Measurements from ENCODE around the gene OXNAD1.

Gene OXNAD1

DNA sequence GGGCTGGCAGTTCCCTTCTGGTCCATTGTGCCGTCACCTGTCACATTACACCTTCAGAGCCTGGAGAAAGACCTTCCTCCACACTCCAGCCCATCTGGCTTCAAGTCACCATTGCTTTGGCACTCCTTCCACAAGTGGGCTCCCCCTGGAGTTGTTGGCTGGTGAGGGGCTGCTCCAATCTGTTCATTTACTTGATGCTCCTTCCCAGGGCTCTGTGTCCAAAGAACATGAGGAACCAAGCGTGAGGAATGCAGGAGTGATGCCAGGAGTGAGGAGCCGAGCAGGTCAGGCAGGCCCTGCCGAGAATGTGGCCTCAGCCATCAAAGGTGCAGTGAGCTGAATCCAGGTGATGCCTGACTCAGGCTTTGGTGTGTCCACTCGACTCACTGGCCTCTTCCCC is 57.2 kb downstream of the OXNAD1 start:
- H3K27me3 ChIP-seq (ENCODE audit: control insufficient read depth, insufficient read depth, low read length) = no peaks in the 10 kb centered on the region
- H3K27ac ChIP-seq (ENCODE audit: low read length) = no peak overlapping the region
- no peaks in the 10 kb centered on the region for H3K4me1 ChIP-seq (ENCODE audit: control insufficient read depth, low read depth, low read length)
- H3K9me3 ChIP-seq (ENCODE audit: control insufficient read depth, low read depth, low read length) = no peaks in the 10 kb centered on the region
- H3K36me3 ChIP-seq (ENCODE audit: control insufficient read depth, low read depth, low read length) = peaks cover 11% of the 10 kb centered on the region
- no peak overlapping the region for H3K4me3 ChIP-seq (ENCODE audit: low read length)
- no peak overlapping the region for H3K9ac ChIP-seq (ENCODE audit: low read length)

- no peak overlapping the region for H3K4me3 ChIP-seq (ENCODE audit: low read length)
- no peaks in the 10 kb centered on the region for H3K9me3 ChIP-seq (ENCODE audit: control insufficient read depth, low read depth, low read length)
- H3K27me3 ChIP-seq (ENCODE audit: control insufficient read depth, insufficient read depth, low read length) = no peaks in the 10 kb centered on the region
- no peak overlapping the region for H3K9ac ChIP-seq (ENCODE audit: low read length)
- peaks cover 11% of the 10 kb centered on the region for H3K36me3 ChIP-seq (ENCODE audit: control insufficient read depth, low read depth, low read length)
- H3K4me1 ChIP-seq (ENCODE audit: control insufficient read depth, low read depth, low read length) = no peaks in the 10 kb centered on the region
- H3K27ac ChIP-seq (ENCODE audit: low read length) = no peak overlapping the region
Observed at GRCh38 chr3:16323737-16324136, 58.7 kb downstream of the OXNAD1 start.

DNA sequence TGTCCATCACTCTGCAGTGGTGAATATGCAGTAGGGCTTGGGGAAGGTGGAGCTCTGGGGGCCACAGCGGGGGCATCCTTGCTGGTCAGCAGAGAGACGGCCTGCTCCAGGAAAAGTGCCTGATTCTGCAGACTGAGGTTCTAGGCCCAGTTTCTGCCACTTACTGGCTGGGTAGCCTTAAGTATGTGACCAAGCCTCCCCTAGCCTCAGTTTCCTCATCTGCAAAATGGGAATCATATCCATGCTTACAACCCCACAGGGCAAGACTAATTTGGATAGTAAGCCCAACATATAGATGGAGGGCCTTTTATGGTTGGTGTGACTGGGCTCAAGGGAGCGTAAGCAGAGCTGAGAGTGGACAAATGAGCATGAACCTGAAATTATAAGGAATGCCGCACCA is 60.8 kb downstream of the OXNAD1 start:
- no peaks in the 10 kb centered on the region for H3K27me3 ChIP-seq (ENCODE audit: control insufficient read depth, insufficient read depth, low read length)
- no peaks in the 10 kb centered on the region for H3K9me3 ChIP-seq (ENCODE audit: control insufficient read depth, low read depth, low read length)
- no peak overlapping the region for H3K9ac ChIP-seq (ENCODE audit: low read length)
- H3K4me3 ChIP-seq (ENCODE audit: low read length) = no peak overlapping the region
- peaks cover 7% of the 10 kb centered on the region for H3K4me1 ChIP-seq (ENCODE audit: control insufficient read depth, low read depth, low read length)
- H3K36me3 ChIP-seq (ENCODE audit: control insufficient read depth, low read depth, low read length) = no peaks in the 10 kb centered on the region
- no peak overlapping the region for H3K27ac ChIP-seq (ENCODE audit: low read length)

- no peaks in the 10 kb centered on the region for H3K36me3 ChIP-seq (ENCODE audit: control insufficient read depth, low read depth, low read length)
- no peak overlapping the region for H3K9ac ChIP-seq (ENCODE audit: low read length)
- H3K27ac ChIP-seq (ENCODE audit: low read length) = no peak overlapping the region
- H3K4me1 ChIP-seq (ENCODE audit: control insufficient read depth, low read depth, low read length) = peaks cover 7% of the 10 kb centered on the region
- H3K27me3 ChIP-seq (ENCODE audit: control insufficient read depth, insufficient read depth, low read length) = no peaks in the 10 kb centered on the region
- peaks cover 7% of the 10 kb centered on the region for H3K9me3 ChIP-seq (ENCODE audit: control insufficient read depth, low read depth, low read length)
- no peak overlapping the region for H3K4me3 ChIP-seq (ENCODE audit: low read length)
Observed at GRCh38 chr3:16326724-16327349, 61.8 kb downstream of the OXNAD1 start.

- Histone ChIP-seq H3K4me1 (ENCODE audit: control insufficient read depth, low read depth, low read length) (peaks cover 7% of the 10 kb centered on the region), H3K9me3 (ENCODE audit: control insufficient read depth, low read depth, low read length) (peaks cover 8% of the 10 kb centered on the region), H3K4me3 (ENCODE audit: low read length) (no peak overlapping the region), H3K27me3 (ENCODE audit: control insufficient read depth, insufficient read depth, low read length) (no peaks in the 10 kb centered on the region), H3K9ac (ENCODE audit: low read length) (no peak overlapping the region), H3K27ac (ENCODE audit: low read length) (no peak overlapping the region), H3K36me3 (ENCODE audit: control insufficient read depth, low read depth, low read length) (no peaks in the 10 kb centered on the region)
Observed at GRCh38 chr3:16328124-16328523, 63.1 kb downstream of the OXNAD1 start.

GRCh38 chr3:16329036-16329825 is 64.2 kb downstream of the OXNAD1 start:
- no peak overlapping the region for H3K27ac ChIP-seq (ENCODE audit: low read length)
- H3K4me3 ChIP-seq (ENCODE audit: low read length) = no peak overlapping the region
- H3K27me3 ChIP-seq (ENCODE audit: control insufficient read depth, insufficient read depth, low read length) = no peaks in the 10 kb centered on the region
- H3K4me1 ChIP-seq (ENCODE audit: control insufficient read depth, low read depth, low read length) = peaks cover 7% of the 10 kb centered on the region
- no peaks in the 10 kb centered on the region for H3K36me3 ChIP-seq (ENCODE audit: control insufficient read depth, low read depth, low read length)
- no peak overlapping the region for H3K9ac ChIP-seq (ENCODE audit: low read length)
- H3K9me3 ChIP-seq (ENCODE audit: control insufficient read depth, low read depth, low read length) = peaks cover 8% of the 10 kb centered on the region

GRCh38 chr3:16329826-16330129 is 64.8 kb downstream of the OXNAD1 start:
- Histone ChIP-seq H3K27ac (ENCODE audit: low read length) (no peak overlapping the region), H3K9ac (ENCODE audit: low read length) (no peak overlapping the region), H3K4me1 (ENCODE audit: control insufficient read depth, low read depth, low read length) (peaks cover 7% of the 10 kb centered on the region), H3K27me3 (ENCODE audit: control insufficient read depth, insufficient read depth, low read length) (no peaks in the 10 kb centered on the region), H3K4me3 (ENCODE audit: low read length) (no peak overlapping the region), H3K9me3 (ENCODE audit: control insufficient read depth, low read depth, low read length) (peaks cover 8% of the 10 kb centered on the region), H3K36me3 (ENCODE audit: control insufficient read depth, low read depth, low read length) (no peaks in the 10 kb centered on the region)

GRCh38 chr3:16330351-16330750 is 65.3 kb downstream of the OXNAD1 start:
- peaks cover 8% of the 10 kb centered on the region for H3K9me3 ChIP-seq (ENCODE audit: control insufficient read depth, low read depth, low read length)
- H3K36me3 ChIP-seq (ENCODE audit: control insufficient read depth, low read depth, low read length) = no peaks in the 10 kb centered on the region
- no peak overlapping the region for H3K27ac ChIP-seq (ENCODE audit: low read length)
- no peak overlapping the region for H3K9ac ChIP-seq (ENCODE audit: low read length)
- H3K4me3 ChIP-seq (ENCODE audit: low read length) = no peak overlapping the region
- H3K4me1 ChIP-seq (ENCODE audit: control insufficient read depth, low read depth, low read length) = peaks cover 7% of the 10 kb centered on the region
- no peaks in the 10 kb centered on the region for H3K27me3 ChIP-seq (ENCODE audit: control insufficient read depth, insufficient read depth, low read length)

DNA sequence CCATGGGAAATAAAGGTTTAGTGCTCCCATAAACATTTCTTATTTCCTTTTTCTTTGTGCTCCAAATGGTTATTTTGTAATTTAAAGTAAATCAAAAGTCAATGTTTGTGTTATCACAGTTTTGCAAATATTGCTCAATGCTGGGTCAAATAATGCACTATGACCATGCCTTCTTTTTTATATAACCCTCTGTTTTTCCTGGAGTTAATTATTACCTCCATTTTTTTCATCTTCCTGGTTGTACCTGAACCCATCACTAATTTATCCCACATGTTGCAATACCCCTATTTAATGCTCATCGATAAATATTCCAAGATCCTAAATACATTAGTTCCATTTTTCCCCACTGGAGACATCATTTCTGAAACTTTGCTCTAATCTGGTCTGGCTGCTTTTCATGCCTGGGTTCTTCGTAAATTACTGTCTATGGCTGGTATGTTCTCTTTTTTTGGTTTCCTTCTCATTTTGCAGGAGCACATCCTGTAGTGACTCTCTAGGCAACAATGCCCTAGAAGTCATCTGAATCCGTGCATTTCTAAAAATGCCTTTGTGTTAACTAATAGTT is 66.4 kb downstream of the OXNAD1 start:
- H3K4me3 ChIP-seq (ENCODE audit: low read length) = no peak overlapping the region
- no peaks in the 10 kb centered on the region for H3K36me3 ChIP-seq (ENCODE audit: control insufficient read depth, low read depth, low read length)
- H3K9me3 ChIP-seq (ENCODE audit: control insufficient read depth, low read depth, low read length) = peaks cover 8% of the 10 kb centered on the region

DNA sequence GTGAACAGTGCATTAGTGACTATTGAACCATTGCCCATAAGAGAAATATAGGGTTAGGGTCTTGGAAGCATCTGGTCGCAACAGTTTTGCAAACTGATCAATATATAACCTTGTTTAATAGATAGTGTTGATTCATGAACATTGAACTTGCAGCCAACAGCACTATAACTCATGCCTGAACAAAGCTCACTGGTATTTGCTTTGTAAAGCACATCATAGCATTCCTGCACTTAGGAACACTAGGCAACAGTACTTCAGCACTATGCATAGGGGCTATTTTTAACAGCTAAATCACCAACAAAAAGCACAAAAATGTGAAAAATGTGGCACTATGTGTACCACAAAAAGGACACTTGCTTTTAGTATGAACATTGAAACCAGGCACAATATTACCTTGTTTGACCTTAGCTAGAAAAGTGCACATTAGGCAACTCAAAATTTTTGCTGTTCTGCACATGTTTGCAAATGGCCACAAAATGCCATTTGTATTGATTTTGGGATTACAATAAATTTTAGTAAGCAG is 68.0 kb downstream of the OXNAD1 start:
- Histone ChIP-seq H3K4me1 (ENCODE audit: control insufficient read depth, low read depth, low read length) (peaks cover 7% of the 10 kb centered on the region), H3K27ac (ENCODE audit: low read length) (no peak overlapping the region), H3K9ac (ENCODE audit: low read length) (no peak overlapping the region), H3K9me3 (ENCODE audit: control insufficient read depth, low read depth, low read length) (peaks cover 8% of the 10 kb centered on the region), H3K4me3 (ENCODE audit: low read length) (no peak overlapping the region), H3K27me3 (ENCODE audit: control insufficient read depth, insufficient read depth, low read length) (no peaks in the 10 kb centered on the region), H3K36me3 (ENCODE audit: control insufficient read depth, low read depth, low read length) (no peaks in the 10 kb centered on the region)

More for the DNA sequence above, 66.4 kb downstream of the OXNAD1 start:
- Histone ChIP-seq H3K9ac (ENCODE audit: low read length) (no peak overlapping the region), H3K27me3 (ENCODE audit: control insufficient read depth, insufficient read depth, low read length) (no peaks in the 10 kb centered on the region), H3K27ac (ENCODE audit: low read length) (no peak overlapping the region), H3K4me1 (ENCODE audit: control insufficient read depth, low read depth, low read length) (peaks cover 7% of the 10 kb centered on the region)

- no peak overlapping the region for H3K27ac ChIP-seq (ENCODE audit: low read length)
- no peak overlapping the region for H3K4me3 ChIP-seq (ENCODE audit: low read length)
- no peaks in the 10 kb centered on the region for H3K36me3 ChIP-seq (ENCODE audit: control insufficient read depth, low read depth, low read length)
- H3K9me3 ChIP-seq (ENCODE audit: control insufficient read depth, low read depth, low read length) = peaks cover 8% of the 10 kb centered on the region
- no peaks in the 10 kb centered on the region for H3K27me3 ChIP-seq (ENCODE audit: control insufficient read depth, insufficient read depth, low read length)
- no peak overlapping the region for H3K9ac ChIP-seq (ENCODE audit: low read length)
- peaks cover 5% of the 10 kb centered on the region for H3K4me1 ChIP-seq (ENCODE audit: control insufficient read depth, low read depth, low read length)
Observed at GRCh38 chr3:16334909-16335308, 69.9 kb downstream of the OXNAD1 start.

Measured in iPS-18a (cell line).